Measurements from ENCODE around the gene FSTL5. TPM values are rescaled to one million over a fixed set of nuclear protein-coding genes. Genes with fewer than 3 reads are reported as not detected.

The FSTL5 gene
- total RNA-seq, 2 donors from 2014 or later, result not detected

GRCh38 chr4:162038112-162038511 is 125.7 kb downstream of the FSTL5 start:
- Mint-ChIP-seq H3K4me3 (no peak overlapping the region), H3K27me3 (no peaks in the 10 kb centered on the region), H3K4me1 (no peaks in the 10 kb centered on the region), H3K36me3 (ENCODE audit: low read depth) (no peaks in the 10 kb centered on the region), H3K27ac (no peak overlapping the region), H3K9me3 (peaks cover 11% of the 10 kb centered on the region)
- ATAC-seq (replicated peaks), result no peak

- no peaks in the 10 kb centered on the region for H3K27me3 Mint-ChIP-seq
Measured at GRCh38 chr4:162017863-162018262, 145.9 kb downstream of the FSTL5 start.

GRCh38 chr4:162016991-162017390 is 146.8 kb downstream of the FSTL5 start:
- Mint-ChIP-seq H3K4me3 (no peak overlapping the region), H3K27ac (no peak overlapping the region)

More at GRCh38 chr4:162017863-162018262, 145.9 kb downstream of the FSTL5 start:
- no peak overlapping the region for H3K27ac Mint-ChIP-seq
- H3K4me1 Mint-ChIP-seq, result no peaks in the 10 kb centered on the region
- no peak for ATAC-seq (replicated peaks)
- H3K9me3 Mint-ChIP-seq, result no peaks in the 10 kb centered on the region
- no peaks in the 10 kb centered on the region for H3K36me3 Mint-ChIP-seq (ENCODE audit: low read depth)
- no peak overlapping the region for H3K4me3 Mint-ChIP-seq

GRCh38 chr4:162016219-162016618 is 147.6 kb downstream of the FSTL5 start:
- no peaks in the 10 kb centered on the region for H3K9me3 Mint-ChIP-seq
- no peaks in the 10 kb centered on the region for H3K27me3 Mint-ChIP-seq

More at GRCh38 chr4:162016991-162017390, 146.8 kb downstream of the FSTL5 start:
- Mint-ChIP-seq H3K36me3 (ENCODE audit: low read depth) (no peaks in the 10 kb centered on the region), H3K27me3 (no peaks in the 10 kb centered on the region), H3K9me3 (no peaks in the 10 kb centered on the region), H3K4me1 (no peaks in the 10 kb centered on the region)
- no peak for ATAC-seq (replicated peaks)

GRCh38 chr4:162015090-162015489 is 148.7 kb downstream of the FSTL5 start:
- no peaks in the 10 kb centered on the region for H3K4me1 Mint-ChIP-seq
- H3K27me3 Mint-ChIP-seq, result no peaks in the 10 kb centered on the region
- H3K36me3 Mint-ChIP-seq (ENCODE audit: low read depth), result no peaks in the 10 kb centered on the region
- no peak overlapping the region for H3K27ac Mint-ChIP-seq
- H3K9me3 Mint-ChIP-seq, result no peaks in the 10 kb centered on the region
- no peak for ATAC-seq (replicated peaks)
- no peak overlapping the region for H3K4me3 Mint-ChIP-seq

More at GRCh38 chr4:162016219-162016618, 147.6 kb downstream of the FSTL5 start:
- Mint-ChIP-seq H3K36me3 (ENCODE audit: low read depth) (no peaks in the 10 kb centered on the region), H3K4me1 (no peaks in the 10 kb centered on the region), H3K4me3 (no peak overlapping the region), H3K27ac (no peak overlapping the region)
- no peak for ATAC-seq (replicated peaks)

- Mint-ChIP-seq H3K9me3 (no peaks in the 10 kb centered on the region), H3K36me3 (ENCODE audit: low read depth) (no peaks in the 10 kb centered on the region)
- ATAC-seq (replicated peaks), result no peak
Measured at GRCh38 chr4:162011089-162011488, 152.7 kb downstream of the FSTL5 start.

GRCh38 chr4:162010362-162010761 is 153.4 kb downstream of the FSTL5 start:
- Mint-ChIP-seq H3K9me3 (no peaks in the 10 kb centered on the region), H3K36me3 (ENCODE audit: low read depth) (no peaks in the 10 kb centered on the region), H3K4me1 (no peaks in the 10 kb centered on the region), H3K4me3 (no peak overlapping the region), H3K27me3 (no peaks in the 10 kb centered on the region), H3K27ac (no peak overlapping the region)
- no peak for ATAC-seq (replicated peaks)

More at GRCh38 chr4:162011089-162011488, 152.7 kb downstream of the FSTL5 start:
- H3K27ac Mint-ChIP-seq, result no peak overlapping the region
- H3K4me1 Mint-ChIP-seq, result no peaks in the 10 kb centered on the region
- H3K27me3 Mint-ChIP-seq, result no peaks in the 10 kb centered on the region
- H3K4me3 Mint-ChIP-seq, result no peak overlapping the region

- H3K4me1 Mint-ChIP-seq, result no peaks in the 10 kb centered on the region
- no peak for ATAC-seq (replicated peaks)
- H3K27me3 Mint-ChIP-seq, result no peaks in the 10 kb centered on the region
- peaks cover 15% of the 10 kb centered on the region for H3K9me3 Mint-ChIP-seq
- no peak overlapping the region for H3K27ac Mint-ChIP-seq
- H3K36me3 Mint-ChIP-seq (ENCODE audit: low read depth), result no peaks in the 10 kb centered on the region
- no peak overlapping the region for H3K4me3 Mint-ChIP-seq
Measured at GRCh38 chr4:161992317-161992716, 171.5 kb downstream of the FSTL5 start.

- H3K27ac Mint-ChIP-seq, result no peak overlapping the region
- H3K4me1 Mint-ChIP-seq, result no peaks in the 10 kb centered on the region
- peaks cover 15% of the 10 kb centered on the region for H3K9me3 Mint-ChIP-seq
- ATAC-seq (replicated peaks), result no peak
- no peak overlapping the region for H3K4me3 Mint-ChIP-seq
- H3K27me3 Mint-ChIP-seq, result no peaks in the 10 kb centered on the region
- H3K36me3 Mint-ChIP-seq (ENCODE audit: low read depth), result no peaks in the 10 kb centered on the region
Measured at GRCh38 chr4:161991811-161992210, 172.0 kb downstream of the FSTL5 start.

GRCh38 chr4:161990721-161991120 is 173.1 kb downstream of the FSTL5 start:
- no peaks in the 10 kb centered on the region for H3K36me3 Mint-ChIP-seq (ENCODE audit: low read depth)
- ATAC-seq (replicated peaks), result no peak
- peaks cover 9% of the 10 kb centered on the region for H3K9me3 Mint-ChIP-seq
- no peak overlapping the region for H3K27ac Mint-ChIP-seq
- no peaks in the 10 kb centered on the region for H3K4me1 Mint-ChIP-seq
- H3K27me3 Mint-ChIP-seq, result no peaks in the 10 kb centered on the region
- H3K4me3 Mint-ChIP-seq, result no peak overlapping the region

- H3K4me3 Mint-ChIP-seq, result no peak overlapping the region
- no peak for ATAC-seq (replicated peaks)
- peaks cover 9% of the 10 kb centered on the region for H3K9me3 Mint-ChIP-seq
- no peaks in the 10 kb centered on the region for H3K27me3 Mint-ChIP-seq
- H3K36me3 Mint-ChIP-seq (ENCODE audit: low read depth), result no peaks in the 10 kb centered on the region
- no peaks in the 10 kb centered on the region for H3K4me1 Mint-ChIP-seq
- H3K27ac Mint-ChIP-seq, result no peak overlapping the region
Measured at GRCh38 chr4:161988946-161989345, 174.9 kb downstream of the FSTL5 start.

- no peak overlapping the region for H3K4me3 Mint-ChIP-seq
- no peaks in the 10 kb centered on the region for H3K4me1 Mint-ChIP-seq
- H3K27ac Mint-ChIP-seq, result no peak overlapping the region
- H3K9me3 Mint-ChIP-seq, result peaks cover 9% of the 10 kb centered on the region
- H3K36me3 Mint-ChIP-seq (ENCODE audit: low read depth), result no peaks in the 10 kb centered on the region
- no peak for ATAC-seq (replicated peaks)
- H3K27me3 Mint-ChIP-seq, result no peaks in the 10 kb centered on the region
Measured at GRCh38 chr4:161987611-161988010, 176.2 kb downstream of the FSTL5 start.

- ATAC-seq (replicated peaks), result no peak
- Mint-ChIP-seq H3K4me1 (no peaks in the 10 kb centered on the region), H3K4me3 (no peak overlapping the region), H3K27ac (no peak overlapping the region), H3K27me3 (no peaks in the 10 kb centered on the region), H3K9me3 (no peaks in the 10 kb centered on the region), H3K36me3 (ENCODE audit: low read depth) (no peaks in the 10 kb centered on the region)
Measured at GRCh38 chr4:161952382-161952781, 211.4 kb downstream of the FSTL5 start.

- ATAC-seq (replicated peaks), result no peak
- H3K4me1 Mint-ChIP-seq, result no peaks in the 10 kb centered on the region
- no peaks in the 10 kb centered on the region for H3K36me3 Mint-ChIP-seq (ENCODE audit: low read depth)
- no peak overlapping the region for H3K27ac Mint-ChIP-seq
- no peaks in the 10 kb centered on the region for H3K27me3 Mint-ChIP-seq
- H3K9me3 Mint-ChIP-seq, result peaks cover 1% of the 10 kb centered on the region
- no peak overlapping the region for H3K4me3 Mint-ChIP-seq
Measured at GRCh38 chr4:161949946-161950725, 213.7 kb downstream of the FSTL5 start.

GRCh38 chr4:161948026-161948770 is 215.6 kb downstream of the FSTL5 start:
- Mint-ChIP-seq H3K4me3 (no peak overlapping the region), H3K36me3 (ENCODE audit: low read depth) (no peaks in the 10 kb centered on the region), H3K27me3 (no peaks in the 10 kb centered on the region), H3K27ac (no peak overlapping the region), H3K9me3 (peaks cover 4% of the 10 kb centered on the region), H3K4me1 (no peaks in the 10 kb centered on the region)
- no peak for ATAC-seq (replicated peaks)

All from activated T-helper 17 cell treated with anti-CD3 and anti-CD28 coated beads, Interleukin-2, amount 50 U/mL, for 72 hours (primary cell).